Epithelial cell of esophagus (primary cell): ENCODE results near the gene PHF11.

Source experiments
- DNase-seq: peaks from one replicate; pipeline ENCODE4 v3.0.0; 2010; ENCODE audit warnings: low read depth
- H3K4me3 ChIP-seq: 2 replicates; pipeline ENCODE4 v1.5.1; 2011; ENCODE audit warnings: mild to moderate bottlenecking, low read length, control low read depth
- TF ChIP-seq, protein P1 (sequence below): IDR thresholded peaks from 2 replicates; pipeline ENCODE4 v1.5.1; 2011; ENCODE audit warnings: low read depth, mild to moderate bottlenecking, low read length, control low read depth, inconsistent platforms; ENCODE audit not compliant: insufficient read depth; ENCODE audit errors: missing control alignments

PHF11 gene

GRCh38 chr13:49495783-49496762 lies at the start of gene PHF11:
Gene PHF11, plus strand, starts transcription at chr13:49495953. Its CDS starts 49 bp downstream, at chr13:49496002.
- peak within 1 kb of the TSS; percentile 61 for H3K4me3 ChIP-seq
- TF ChIP-seq, protein P1, sequence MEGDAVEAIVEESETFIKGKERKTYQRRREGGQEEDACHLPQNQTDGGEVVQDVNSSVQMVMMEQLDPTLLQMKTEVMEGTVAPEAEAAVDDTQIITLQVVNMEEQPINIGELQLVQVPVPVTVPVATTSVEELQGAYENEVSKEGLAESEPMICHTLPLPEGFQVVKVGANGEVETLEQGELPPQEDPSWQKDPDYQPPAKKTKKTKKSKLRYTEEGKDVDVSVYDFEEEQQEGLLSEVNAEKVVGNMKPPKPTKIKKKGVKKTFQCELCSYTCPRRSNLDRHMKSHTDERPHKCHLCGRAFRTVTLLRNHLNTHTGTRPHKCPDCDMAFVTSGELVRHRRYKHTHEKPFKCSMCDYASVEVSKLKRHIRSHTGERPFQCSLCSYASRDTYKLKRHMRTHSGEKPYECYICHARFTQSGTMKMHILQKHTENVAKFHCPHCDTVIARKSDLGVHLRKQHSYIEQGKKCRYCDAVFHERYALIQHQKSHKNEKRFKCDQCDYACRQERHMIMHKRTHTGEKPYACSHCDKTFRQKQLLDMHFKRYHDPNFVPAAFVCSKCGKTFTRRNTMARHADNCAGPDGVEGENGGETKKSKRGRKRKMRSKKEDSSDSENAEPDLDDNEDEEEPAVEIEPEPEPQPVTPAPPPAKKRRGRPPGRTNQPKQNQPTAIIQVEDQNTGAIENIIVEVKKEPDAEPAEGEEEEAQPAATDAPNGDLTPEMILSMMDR: no peak
- DNase-seq: peak; percentile 79

- no peak for DNase-seq
- TF ChIP-seq, protein P1: no peak
- no peak overlapping the region for H3K4me3 ChIP-seq
Observed at GRCh38 chr13:49446473-49446872, 49.3 kb upstream of the PHF11 start.

DNA sequence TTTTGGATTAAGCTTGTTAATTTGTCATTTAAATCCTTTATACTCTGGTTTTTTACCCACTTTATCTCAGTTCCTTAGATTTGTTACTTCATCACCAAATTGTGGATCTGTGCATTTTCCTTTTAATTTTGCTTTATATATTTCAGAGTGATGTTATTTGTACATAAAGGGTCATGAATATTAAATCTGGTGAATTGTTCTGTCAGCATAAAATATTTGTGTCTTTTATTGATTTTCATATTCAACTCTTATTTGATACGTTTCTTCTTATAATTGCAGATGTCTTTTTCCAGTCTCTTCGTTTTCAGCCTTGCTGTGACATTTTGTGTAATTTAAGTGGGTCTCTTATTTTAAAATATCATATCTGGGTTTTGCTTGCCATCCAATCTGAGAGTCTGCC lies 47.0 kb upstream of the PHF11 start:
- DNase-seq: no peak

GRCh38 chr13:49450105-49450819 lies 45.5 kb upstream of the PHF11 start:
- TF ChIP-seq, protein P1: no peak
- DNase-seq: no peak

More for the DNA sequence above, 47.0 kb upstream of the PHF11 start:
- no peak overlapping the region for H3K4me3 ChIP-seq
- TF ChIP-seq, protein P1: no peak

GRCh38 chr13:49452725-49453457 lies 42.9 kb upstream of the PHF11 start:
- TF ChIP-seq, protein P1: no peak

More at GRCh38 chr13:49450105-49450819, 45.5 kb upstream of the PHF11 start:
- H3K4me3 ChIP-seq: no peak overlapping the region

DNA sequence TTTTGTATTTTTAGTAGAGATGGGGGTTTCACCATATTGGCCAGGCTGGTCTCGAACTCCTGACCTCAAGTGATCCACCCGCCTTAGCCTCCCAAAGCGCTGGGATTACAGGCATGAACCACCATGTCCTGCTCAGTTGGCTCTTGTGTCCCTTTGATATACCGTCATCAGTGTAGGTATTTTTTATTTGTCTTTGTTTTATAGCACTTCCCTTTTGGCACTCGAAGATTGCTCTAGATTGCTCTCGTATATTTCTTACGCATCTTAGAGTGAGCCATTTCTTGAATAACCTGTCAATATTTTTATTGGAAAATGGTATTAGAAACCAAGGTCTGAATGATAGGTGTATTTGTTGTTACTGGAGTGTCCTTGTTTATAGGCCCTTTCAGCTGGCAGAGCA lies 42.3 kb upstream of the PHF11 start:
- DNase-seq: no peak
- no peak overlapping the region for H3K4me3 ChIP-seq
- TF ChIP-seq, protein P1: no peak

More at GRCh38 chr13:49452725-49453457, 42.9 kb upstream of the PHF11 start:
- DNase-seq: no peak
- H3K4me3 ChIP-seq: no peak overlapping the region
